SK-N-MC (cell line): Measurements from ENCODE around the gene DNAJB9.

Source experiments
- EZH2 ChIP-seq: fragments of 200-600 bp; sonication (generic); IDR thresholded peaks from one replicate; pipeline ENCODE4 v1.6.1; 2017; ENCODE audit warnings: antibody characterized with exemption
- FOXP2 ChIP-seq: optimal IDR thresholded peaks from 2 replicates; pipeline ENCODE3; 2011; ENCODE audit warnings: mild to moderate bottlenecking, moderate library complexity; ENCODE audit not compliant: insufficient read depth; ENCODE audit errors: extremely low read length, control extremely low read depth
- POLR2AphosphoS5 ChIP-seq: IDR thresholded peaks from 2 replicates; pipeline ENCODE4 v1.6.1; 2012; ENCODE audit warnings: mild to moderate bottlenecking, low read depth, low read length, borderline replicate concordance

- TF ChIP-seq EZH2 = no peak
- TF ChIP-seq POLR2AphosphoS5 = no peak
- no peak for TF ChIP-seq FOXP2
These were observed 12.2 kb downstream of the DNAJB9 start for GRCh38 chr7:108581655-108582491.
